SK-N-SH (cell line): ENCODE data around the gene FOXD3.

Source experiments
- ELF1 ChIP-seq: IDR thresholded peaks from 2 replicates; pipeline ENCODE4 v1.4.0; 2012
- EZH2phosphoT487 ChIP-seq: fragments of 200-600 bp; sonication (generic); IDR thresholded peaks from 2 replicates; pipeline ENCODE4 v1.6.1; 2017; ENCODE audit warnings: low read depth, mixed run types, mild to moderate bottlenecking, antibody characterized with exemption, moderate library complexity, borderline replicate concordance
- FOXJ3 ChIP-seq: sonication (generic); formaldehyde crosslinking; IDR thresholded peaks from 2 replicates; pipeline ENCODE4 v1.5.1; 2020; ENCODE audit warnings: mild to moderate bottlenecking, missing genetic modification reagents
- FOXM1 ChIP-seq: IDR thresholded peaks from 2 replicates; pipeline ENCODE4 v1.4.0; 2012; ENCODE audit warnings: low read depth, mild to moderate bottlenecking
- JUND ChIP-seq: IDR thresholded peaks from 2 replicates; pipeline ENCODE4 v1.4.0; 2012
- NFIC ChIP-seq: IDR thresholded peaks from 2 replicates; pipeline ENCODE4 v1.4.0; 2012; ENCODE audit warnings: borderline replicate concordance
- POLR2AphosphoS5 ChIP-seq: IDR thresholded peaks from 2 replicates; pipeline ENCODE4 v1.6.1; 2012; ENCODE audit warnings: low read depth, low read length
- TF ChIP-seq, protein P1 (sequence below): fragments of 200-600 bp; sonication (generic); IDR thresholded peaks from 2 replicates; pipeline ENCODE4 v1.6.1; 2017; ENCODE audit warnings: antibody characterized with exemption, mild to moderate bottlenecking, moderate library complexity

DNA sequence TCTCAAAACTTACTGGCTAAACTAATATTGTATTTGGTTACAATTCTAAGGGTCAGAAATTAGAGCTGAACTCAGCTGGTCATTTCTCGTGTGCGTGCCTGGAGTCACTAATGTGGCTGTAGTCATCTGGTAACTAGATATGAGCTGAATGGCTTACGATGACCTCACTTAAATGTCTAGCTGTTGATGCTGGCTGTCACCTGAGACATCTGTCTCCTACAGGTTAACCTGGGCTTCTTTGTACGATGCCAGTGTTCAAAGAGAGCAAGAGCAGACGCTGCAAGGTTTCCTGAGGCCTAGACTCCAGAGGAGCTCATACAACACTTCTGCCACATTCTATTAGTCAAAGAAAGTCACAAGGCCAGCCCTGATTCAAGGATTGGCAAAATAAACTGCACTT, 28.0 kb downstream of the FOXD3 start:
- TF ChIP-seq, protein P1, sequence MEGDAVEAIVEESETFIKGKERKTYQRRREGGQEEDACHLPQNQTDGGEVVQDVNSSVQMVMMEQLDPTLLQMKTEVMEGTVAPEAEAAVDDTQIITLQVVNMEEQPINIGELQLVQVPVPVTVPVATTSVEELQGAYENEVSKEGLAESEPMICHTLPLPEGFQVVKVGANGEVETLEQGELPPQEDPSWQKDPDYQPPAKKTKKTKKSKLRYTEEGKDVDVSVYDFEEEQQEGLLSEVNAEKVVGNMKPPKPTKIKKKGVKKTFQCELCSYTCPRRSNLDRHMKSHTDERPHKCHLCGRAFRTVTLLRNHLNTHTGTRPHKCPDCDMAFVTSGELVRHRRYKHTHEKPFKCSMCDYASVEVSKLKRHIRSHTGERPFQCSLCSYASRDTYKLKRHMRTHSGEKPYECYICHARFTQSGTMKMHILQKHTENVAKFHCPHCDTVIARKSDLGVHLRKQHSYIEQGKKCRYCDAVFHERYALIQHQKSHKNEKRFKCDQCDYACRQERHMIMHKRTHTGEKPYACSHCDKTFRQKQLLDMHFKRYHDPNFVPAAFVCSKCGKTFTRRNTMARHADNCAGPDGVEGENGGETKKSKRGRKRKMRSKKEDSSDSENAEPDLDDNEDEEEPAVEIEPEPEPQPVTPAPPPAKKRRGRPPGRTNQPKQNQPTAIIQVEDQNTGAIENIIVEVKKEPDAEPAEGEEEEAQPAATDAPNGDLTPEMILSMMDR: no peak
- TF ChIP-seq FOXJ3 (no peak), FOXM1 (no peak), NFIC (no peak), JUND (no peak), ELF1 (no peak), POLR2AphosphoS5 (no peak), EZH2phosphoT487 (no peak)
